ENCODE measurements around the gene ANKH. TPM values are rescaled to one million over a fixed set of nuclear protein-coding genes. Genes with fewer than 3 reads are reported as not detected.

The ANKH gene
- total RNA-seq, 1 donor from 2014 or later, result 29.9 TPM

- H3K27ac Mint-ChIP-seq, result no peak overlapping the region
- H3K36me3 Mint-ChIP-seq (ENCODE audit: insufficient read depth), result no peaks in the 10 kb centered on the region
- no peak overlapping the region for H3K4me3 Mint-ChIP-seq (ENCODE audit: low read depth)
- peaks cover 4% of the 10 kb centered on the region for H3K9me3 Mint-ChIP-seq (ENCODE audit: low read depth)
- no peak for TF ChIP-seq CTCF (IDR thresholded peaks at IDR 0.05; ENCODE audit: unreplicated experiment)
- H3K4me1 Mint-ChIP-seq (ENCODE audit: low read depth), result no peaks in the 10 kb centered on the region
- DNase-seq (ENCODE audit: low spot score, unreplicated experiment), result no peak
- H3K27me3 Mint-ChIP-seq, result peaks cover 13% of the 10 kb centered on the region
These were observed 43.2 kb upstream of the ANKH start for GRCh38 chr5:14914623-14915260.

- Mint-ChIP-seq H3K4me1 (ENCODE audit: low read depth) (no peaks in the 10 kb centered on the region), H3K27ac (no peak overlapping the region), H3K4me3 (ENCODE audit: low read depth) (no peak overlapping the region), H3K9me3 (ENCODE audit: low read depth) (peaks cover 4% of the 10 kb centered on the region), H3K36me3 (ENCODE audit: insufficient read depth) (no peaks in the 10 kb centered on the region), H3K27me3 (peaks cover 13% of the 10 kb centered on the region)
- no peak for DNase-seq (ENCODE audit: low spot score, unreplicated experiment)
- TF ChIP-seq CTCF (IDR thresholded peaks at IDR 0.05; ENCODE audit: unreplicated experiment), result no peak
These were observed 42.6 kb upstream of the ANKH start for GRCh38 chr5:14914193-14914592.

- no peak for DNase-seq (ENCODE audit: low spot score, unreplicated experiment)
- H3K27me3 Mint-ChIP-seq, result peaks cover 7% of the 10 kb centered on the region
- peaks cover 4% of the 10 kb centered on the region for H3K9me3 Mint-ChIP-seq (ENCODE audit: low read depth)
- H3K27ac Mint-ChIP-seq, result no peak overlapping the region
- no peak overlapping the region for H3K4me3 Mint-ChIP-seq (ENCODE audit: low read depth)
- no peak for TF ChIP-seq CTCF (IDR thresholded peaks at IDR 0.05; ENCODE audit: unreplicated experiment)
- no peaks in the 10 kb centered on the region for H3K4me1 Mint-ChIP-seq (ENCODE audit: low read depth)
- no peaks in the 10 kb centered on the region for H3K36me3 Mint-ChIP-seq (ENCODE audit: insufficient read depth)
These were observed 41.5 kb upstream of the ANKH start for GRCh38 chr5:14913096-14913495.

- H3K27ac Mint-ChIP-seq, result no peak overlapping the region
- no peak overlapping the region for H3K4me3 Mint-ChIP-seq (ENCODE audit: low read depth)
- H3K27me3 Mint-ChIP-seq, result peaks cover 5% of the 10 kb centered on the region
- H3K9me3 Mint-ChIP-seq (ENCODE audit: low read depth), result peaks cover 4% of the 10 kb centered on the region
- no peaks in the 10 kb centered on the region for H3K4me1 Mint-ChIP-seq (ENCODE audit: low read depth)
- H3K36me3 Mint-ChIP-seq (ENCODE audit: insufficient read depth), result no peaks in the 10 kb centered on the region
- no peak for DNase-seq (ENCODE audit: low spot score, unreplicated experiment)
- no peak for TF ChIP-seq CTCF (IDR thresholded peaks at IDR 0.05; ENCODE audit: unreplicated experiment)
These were observed 40.6 kb upstream of the ANKH start for GRCh38 chr5:14912206-14912605.

- Mint-ChIP-seq H3K27ac (no peak overlapping the region), H3K4me3 (ENCODE audit: low read depth) (no peak overlapping the region), H3K4me1 (ENCODE audit: low read depth) (no peaks in the 10 kb centered on the region), H3K27me3 (peaks cover 3% of the 10 kb centered on the region), H3K36me3 (ENCODE audit: insufficient read depth) (no peaks in the 10 kb centered on the region), H3K9me3 (ENCODE audit: low read depth) (peaks cover under 1% of the 10 kb centered on the region)
- TF ChIP-seq CTCF (IDR thresholded peaks at IDR 0.05; ENCODE audit: unreplicated experiment), result no peak
- DNase-seq (ENCODE audit: low spot score, unreplicated experiment), result no peak
These were observed 37.8 kb upstream of the ANKH start for GRCh38 chr5:14909369-14909768.

Data from progenitor cell of endocrine pancreas (in vitro differentiated cells).